ENCODE results near the gene MYCBP2. TPM values are rescaled to one million over a fixed set of nuclear protein-coding genes. Genes with fewer than 3 reads are reported as not detected.

Gene MYCBP2
- total and polyA plus RNA-seq, 4 donors, result 23.2 to 130 (median 57.9) TPM

DNA sequence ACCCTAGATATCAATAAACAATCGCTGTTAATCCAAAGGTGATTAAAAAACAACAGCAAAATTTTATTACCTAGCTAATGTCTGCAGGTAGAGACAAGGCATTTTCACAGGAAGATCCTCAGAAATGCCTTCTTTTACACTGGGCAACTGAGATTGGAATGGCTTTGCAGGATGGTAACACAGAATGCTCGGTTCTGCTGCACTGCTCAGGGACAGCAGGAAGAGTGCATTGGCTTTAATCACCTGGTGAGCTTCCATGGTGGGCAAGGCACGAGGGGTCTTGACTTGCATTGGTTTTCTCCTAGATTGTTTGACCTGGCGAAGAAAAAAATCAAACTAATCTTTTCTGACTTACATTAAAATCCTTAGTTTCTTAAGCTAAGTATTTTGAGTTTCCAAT, 231.6 kb downstream of the MYCBP2 start:
- H3K4me3 ChIP-seq, result no peak overlapping the region
- no peak for DNase-seq
- H3K9me3 ChIP-seq (ENCODE audit: control insufficient read depth in 4 of 4, insufficient read depth in 3 of 4, low read length in 3 of 4), result no peaks in the 10 kb centered on the region
- H3K9ac ChIP-seq (ENCODE audit: insufficient read depth in 1 of 2, low read length in 2 of 2), result no peak overlapping the region
- 96 to 99% methylated on average over 4 of the region's 4 CpGs for WGBS, 2 donors
- H3K4me1 ChIP-seq (ENCODE audit: control insufficient read depth in 5 of 5, insufficient read depth in 5 of 5, low read length in 5 of 5), result no peaks in the 10 kb centered on the region
- ATAC-seq (ENCODE audit: insufficient read depth, low FRiP score), result no peak
- no peak overlapping the region for H3K27ac ChIP-seq (ENCODE audit: low read depth in 1 of 2, low read length in 1 of 2)
- TF ChIP-seq, protein P1, sequence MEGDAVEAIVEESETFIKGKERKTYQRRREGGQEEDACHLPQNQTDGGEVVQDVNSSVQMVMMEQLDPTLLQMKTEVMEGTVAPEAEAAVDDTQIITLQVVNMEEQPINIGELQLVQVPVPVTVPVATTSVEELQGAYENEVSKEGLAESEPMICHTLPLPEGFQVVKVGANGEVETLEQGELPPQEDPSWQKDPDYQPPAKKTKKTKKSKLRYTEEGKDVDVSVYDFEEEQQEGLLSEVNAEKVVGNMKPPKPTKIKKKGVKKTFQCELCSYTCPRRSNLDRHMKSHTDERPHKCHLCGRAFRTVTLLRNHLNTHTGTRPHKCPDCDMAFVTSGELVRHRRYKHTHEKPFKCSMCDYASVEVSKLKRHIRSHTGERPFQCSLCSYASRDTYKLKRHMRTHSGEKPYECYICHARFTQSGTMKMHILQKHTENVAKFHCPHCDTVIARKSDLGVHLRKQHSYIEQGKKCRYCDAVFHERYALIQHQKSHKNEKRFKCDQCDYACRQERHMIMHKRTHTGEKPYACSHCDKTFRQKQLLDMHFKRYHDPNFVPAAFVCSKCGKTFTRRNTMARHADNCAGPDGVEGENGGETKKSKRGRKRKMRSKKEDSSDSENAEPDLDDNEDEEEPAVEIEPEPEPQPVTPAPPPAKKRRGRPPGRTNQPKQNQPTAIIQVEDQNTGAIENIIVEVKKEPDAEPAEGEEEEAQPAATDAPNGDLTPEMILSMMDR (IDR thresholded peaks at IDR 0.05; ENCODE audit: control extremely low read depth, extremely low read depth), result no peak
- H3K27me3 ChIP-seq (ENCODE audit: control insufficient read depth in 3 of 3, insufficient read depth in 3 of 3, low read length in 2 of 3), result no peaks in the 10 kb centered on the region
- H3K36me3 ChIP-seq (ENCODE audit: control insufficient read depth in 4 of 4, insufficient read depth in 4 of 4, low read length in 4 of 4), result peaks cover 12 to 42% (median 25%) of the 10 kb centered on the region in 4 donors

DNA sequence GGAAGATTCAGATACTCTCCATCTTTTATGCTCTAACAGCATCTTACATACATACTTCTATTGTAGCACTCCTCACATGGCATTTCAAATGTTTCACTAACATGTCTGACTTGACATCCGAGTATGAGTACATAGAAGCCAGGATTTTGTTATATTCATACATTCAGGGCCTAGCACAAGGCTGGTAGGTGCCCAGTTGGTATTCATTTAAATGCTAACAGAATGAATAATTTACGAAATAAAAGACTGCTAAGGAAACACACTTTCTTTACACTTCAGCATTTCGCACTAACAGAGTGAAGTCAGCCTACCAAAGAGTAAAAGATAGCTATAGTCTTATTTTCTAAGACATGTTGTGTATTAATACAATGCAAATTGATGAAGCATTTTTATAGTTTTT, 232.1 kb downstream of the MYCBP2 start:
- no peak for ATAC-seq (ENCODE audit: insufficient read depth, low FRiP score)
- Histone ChIP-seq H3K4me1 (ENCODE audit: control insufficient read depth in 5 of 5, insufficient read depth in 5 of 5, low read length in 5 of 5) (no peaks in the 10 kb centered on the region), H3K36me3 (ENCODE audit: control insufficient read depth in 4 of 4, insufficient read depth in 4 of 4, low read length in 4 of 4) (peaks cover 12 to 41% (median 26%) of the 10 kb centered on the region in 4 donors), H3K9ac (ENCODE audit: insufficient read depth in 1 of 2, low read length in 2 of 2) (no peak overlapping the region), H3K9me3 (ENCODE audit: control insufficient read depth in 4 of 4, insufficient read depth in 3 of 4, low read length in 3 of 4) (no peaks in the 10 kb centered on the region), H3K4me3 (no peak overlapping the region), H3K27me3 (ENCODE audit: control insufficient read depth in 3 of 3, insufficient read depth in 3 of 3, low read length in 2 of 3) (no peaks in the 10 kb centered on the region), H3K27ac (ENCODE audit: low read depth in 1 of 2, low read length in 1 of 2) (no peak overlapping the region)
- 97 to 98% methylated on average over 3 of the region's 3 CpGs for WGBS, 2 donors
- TF ChIP-seq, protein P1 (IDR thresholded peaks at IDR 0.05; ENCODE audit: control extremely low read depth, extremely low read depth), result no peak
- DNase-seq, result no peak

DNA sequence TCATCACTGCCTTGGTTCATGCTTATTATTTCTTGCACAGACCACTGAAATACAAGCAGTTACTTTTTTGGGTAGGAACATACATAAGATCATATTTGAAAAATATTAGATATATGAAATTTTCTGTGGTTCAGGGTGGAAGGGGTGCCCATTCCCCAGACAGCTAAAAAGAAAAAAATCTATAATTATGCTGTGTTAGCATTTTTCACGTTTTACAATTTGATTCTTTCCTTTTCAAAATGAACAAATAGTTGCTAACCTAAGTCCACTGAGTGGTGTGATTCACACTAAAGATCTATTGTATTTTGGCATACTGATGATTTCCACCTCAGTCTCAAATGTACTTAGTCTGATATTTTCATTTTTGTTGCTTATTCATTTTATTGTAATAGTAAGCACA, 233.2 kb downstream of the MYCBP2 start:
- DNase-seq (no peak), ATAC-seq (ENCODE audit: insufficient read depth, low FRiP score) (no peak)
- Histone ChIP-seq H3K27ac (ENCODE audit: low read depth in 1 of 2, low read length in 1 of 2) (no peak overlapping the region), H3K4me1 (ENCODE audit: control insufficient read depth in 5 of 5, insufficient read depth in 5 of 5, low read length in 5 of 5) (no peaks in the 10 kb centered on the region), H3K27me3 (ENCODE audit: control insufficient read depth in 3 of 3, insufficient read depth in 3 of 3, low read length in 2 of 3) (no peaks in the 10 kb centered on the region), H3K36me3 (ENCODE audit: control insufficient read depth in 4 of 4, insufficient read depth in 4 of 4, low read length in 4 of 4) (peaks cover 12 to 35% (median 25%) of the 10 kb centered on the region in 4 donors), H3K9ac (ENCODE audit: insufficient read depth in 1 of 2, low read length in 2 of 2) (no peak overlapping the region), H3K9me3 (ENCODE audit: control insufficient read depth in 4 of 4, insufficient read depth in 3 of 4, low read length in 3 of 4) (no peaks in the 10 kb centered on the region), H3K4me3 (no peak overlapping the region)
- 78 to 91% methylated on average over 1 of the region's 1 CpG for WGBS, 2 donors
- TF ChIP-seq, protein P1 (IDR thresholded peaks at IDR 0.05; ENCODE audit: control extremely low read depth, extremely low read depth), result no peak

DNA sequence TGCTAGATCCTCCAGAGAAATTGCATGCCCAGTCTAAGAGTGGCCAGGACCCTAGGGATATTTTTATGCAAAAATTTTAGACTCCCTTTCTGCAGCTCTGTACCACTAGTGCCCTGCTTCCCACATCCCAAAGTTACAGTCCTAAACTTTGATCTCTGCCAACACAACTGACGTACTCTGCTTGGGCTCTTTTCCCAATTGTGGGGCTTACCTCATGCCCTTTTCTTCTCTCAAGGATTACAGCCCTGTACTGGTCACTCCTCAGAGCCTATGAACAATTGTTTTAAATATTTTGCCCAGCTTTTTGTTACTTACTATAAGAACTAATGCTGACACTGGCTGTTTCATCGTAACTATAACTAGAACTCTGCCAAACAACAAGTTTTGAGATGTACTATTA, 242.1 kb downstream of the MYCBP2 start:
- Histone ChIP-seq H3K9me3 (ENCODE audit: control insufficient read depth in 4 of 4, insufficient read depth in 3 of 4, low read length in 3 of 4) (no peaks in the 10 kb centered on the region), H3K4me3 (no peak overlapping the region), H3K4me1 (ENCODE audit: control insufficient read depth in 5 of 5, insufficient read depth in 5 of 5, low read length in 5 of 5) (no peaks in the 10 kb centered on the region), H3K36me3 (ENCODE audit: control insufficient read depth in 4 of 4, insufficient read depth in 4 of 4, low read length in 4 of 4) (peaks cover 23 to 56% (median 34%) of the 10 kb centered on the region in 4 donors), H3K27me3 (ENCODE audit: control insufficient read depth in 3 of 3, insufficient read depth in 3 of 3, low read length in 2 of 3) (no peaks in the 10 kb centered on the region), H3K9ac (ENCODE audit: insufficient read depth in 1 of 2, low read length in 2 of 2) (no peak overlapping the region), H3K27ac (ENCODE audit: low read depth in 1 of 2, low read length in 1 of 2) (no peak overlapping the region)
- 99% methylated on average over 2 of the region's 2 CpGs for WGBS, 2 donors
- DNase-seq, result no peak
- TF ChIP-seq, protein P1 (IDR thresholded peaks at IDR 0.05; ENCODE audit: control extremely low read depth, extremely low read depth), result no peak
- no peak for ATAC-seq (ENCODE audit: insufficient read depth, low FRiP score)

Data from lung (tissue), 12 donors.